Measurements from ENCODE around the gene DPP8.

Gene DPP8

GRCh38 chr15:65409036-65409631 lies 108.4 kb downstream of the DPP8 start:
- in situ Hi-C loops (cut with HindIII; ENCODE audit: low sequenced_read_pairs), result no loop called here
- DNase-seq (ENCODE audit: low read depth), result peak; percentile 100
- no peak overlapping the region for H3K4me3 ChIP-seq (ENCODE audit: low read depth, low read length)
- TF ChIP-seq, protein P1, sequence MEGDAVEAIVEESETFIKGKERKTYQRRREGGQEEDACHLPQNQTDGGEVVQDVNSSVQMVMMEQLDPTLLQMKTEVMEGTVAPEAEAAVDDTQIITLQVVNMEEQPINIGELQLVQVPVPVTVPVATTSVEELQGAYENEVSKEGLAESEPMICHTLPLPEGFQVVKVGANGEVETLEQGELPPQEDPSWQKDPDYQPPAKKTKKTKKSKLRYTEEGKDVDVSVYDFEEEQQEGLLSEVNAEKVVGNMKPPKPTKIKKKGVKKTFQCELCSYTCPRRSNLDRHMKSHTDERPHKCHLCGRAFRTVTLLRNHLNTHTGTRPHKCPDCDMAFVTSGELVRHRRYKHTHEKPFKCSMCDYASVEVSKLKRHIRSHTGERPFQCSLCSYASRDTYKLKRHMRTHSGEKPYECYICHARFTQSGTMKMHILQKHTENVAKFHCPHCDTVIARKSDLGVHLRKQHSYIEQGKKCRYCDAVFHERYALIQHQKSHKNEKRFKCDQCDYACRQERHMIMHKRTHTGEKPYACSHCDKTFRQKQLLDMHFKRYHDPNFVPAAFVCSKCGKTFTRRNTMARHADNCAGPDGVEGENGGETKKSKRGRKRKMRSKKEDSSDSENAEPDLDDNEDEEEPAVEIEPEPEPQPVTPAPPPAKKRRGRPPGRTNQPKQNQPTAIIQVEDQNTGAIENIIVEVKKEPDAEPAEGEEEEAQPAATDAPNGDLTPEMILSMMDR (IDR thresholded peaks at IDR 0.05; ENCODE audit: low read depth, low read length, missing control alignments), result no peak

DNA sequence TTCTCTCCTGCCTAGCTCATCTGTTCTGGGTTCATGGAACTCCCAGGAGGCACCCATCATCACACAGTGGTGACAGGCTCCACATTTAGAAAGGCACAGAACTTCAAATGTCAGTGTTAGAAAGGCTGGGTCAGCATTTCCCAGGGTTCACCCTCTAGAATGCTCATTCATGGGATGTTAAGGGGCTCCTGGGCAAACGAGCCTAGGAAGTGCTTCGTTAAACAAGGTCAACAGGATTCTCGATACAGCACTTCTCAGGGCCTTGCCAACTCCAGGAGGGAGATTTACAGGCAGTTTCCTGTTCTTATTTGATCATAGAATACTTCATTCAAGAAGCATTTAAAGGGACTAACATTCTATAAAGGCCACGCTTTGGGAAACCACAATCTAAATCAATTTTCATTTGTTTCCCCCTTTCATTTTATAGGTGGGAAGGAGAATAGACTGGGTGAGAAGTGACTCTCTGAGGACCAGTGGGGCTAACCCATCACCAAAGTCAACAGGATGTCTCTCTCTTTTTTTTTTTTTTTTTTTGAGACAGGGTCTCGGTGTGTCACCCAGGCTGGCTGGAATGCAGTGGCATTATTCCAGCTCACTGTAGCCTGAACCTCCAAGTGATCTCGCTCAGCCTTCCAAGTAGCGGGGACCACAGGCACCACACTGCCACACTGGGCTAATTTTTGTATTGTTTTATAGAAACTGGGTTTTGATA lies 109.0 kb downstream of the DPP8 start:
- DNase-seq (ENCODE audit: low read depth), result peak; percentile 58
- TF ChIP-seq, protein P1 (IDR thresholded peaks at IDR 0.05; ENCODE audit: low read depth, low read length, missing control alignments), result no peak
- in situ Hi-C loops (cut with HindIII; ENCODE audit: low sequenced_read_pairs), result no loop called here
- no peak overlapping the region for H3K4me3 ChIP-seq (ENCODE audit: low read depth, low read length)

- no peak for DNase-seq (ENCODE audit: low read depth)
- TF ChIP-seq, protein P1 (IDR thresholded peaks at IDR 0.05; ENCODE audit: low read depth, low read length, missing control alignments), result no peak
- H3K4me3 ChIP-seq (ENCODE audit: low read depth, low read length), result no peak overlapping the region
- in situ Hi-C loops (cut with HindIII; ENCODE audit: low sequenced_read_pairs), result no loop called here
Measured at GRCh38 chr15:65406424-65407000, 111.0 kb downstream of the DPP8 start.

DNA sequence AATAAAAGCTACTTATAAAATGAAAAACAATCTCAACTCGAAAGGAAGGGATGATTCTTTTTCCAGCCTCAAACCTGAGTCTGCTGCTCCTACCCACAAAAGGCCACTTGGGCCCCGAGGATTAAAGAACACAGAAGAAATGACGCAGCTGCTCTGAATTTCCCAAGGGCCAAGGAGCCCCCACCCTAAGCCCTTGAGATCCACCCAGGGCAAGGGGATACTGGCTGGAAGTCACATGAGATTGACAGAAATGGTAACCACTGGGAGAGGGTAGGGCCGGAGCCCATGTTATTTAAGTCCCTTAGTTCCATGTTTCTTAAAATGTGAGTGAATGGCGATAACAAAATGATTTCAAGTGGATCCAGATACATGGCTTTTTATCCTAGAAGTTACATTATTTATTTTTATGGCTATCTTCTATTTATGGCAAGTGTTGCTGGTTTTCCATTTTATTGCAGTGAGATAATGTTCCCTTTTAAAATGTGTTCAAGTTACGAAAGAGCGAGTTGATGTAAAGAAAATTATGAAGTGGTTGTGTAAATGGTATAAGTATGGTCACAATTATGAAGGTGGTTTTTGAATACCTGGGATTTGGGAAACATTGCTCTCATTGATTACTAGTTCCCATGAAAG lies 111.6 kb downstream of the DPP8 start:
- in situ Hi-C loops (cut with HindIII; ENCODE audit: low sequenced_read_pairs), result no loop called here
- DNase-seq (ENCODE audit: low read depth), result no peak
- no peak overlapping the region for H3K4me3 ChIP-seq (ENCODE audit: low read depth, low read length)
- TF ChIP-seq, protein P1 (IDR thresholded peaks at IDR 0.05; ENCODE audit: low read depth, low read length, missing control alignments), result no peak

DNA sequence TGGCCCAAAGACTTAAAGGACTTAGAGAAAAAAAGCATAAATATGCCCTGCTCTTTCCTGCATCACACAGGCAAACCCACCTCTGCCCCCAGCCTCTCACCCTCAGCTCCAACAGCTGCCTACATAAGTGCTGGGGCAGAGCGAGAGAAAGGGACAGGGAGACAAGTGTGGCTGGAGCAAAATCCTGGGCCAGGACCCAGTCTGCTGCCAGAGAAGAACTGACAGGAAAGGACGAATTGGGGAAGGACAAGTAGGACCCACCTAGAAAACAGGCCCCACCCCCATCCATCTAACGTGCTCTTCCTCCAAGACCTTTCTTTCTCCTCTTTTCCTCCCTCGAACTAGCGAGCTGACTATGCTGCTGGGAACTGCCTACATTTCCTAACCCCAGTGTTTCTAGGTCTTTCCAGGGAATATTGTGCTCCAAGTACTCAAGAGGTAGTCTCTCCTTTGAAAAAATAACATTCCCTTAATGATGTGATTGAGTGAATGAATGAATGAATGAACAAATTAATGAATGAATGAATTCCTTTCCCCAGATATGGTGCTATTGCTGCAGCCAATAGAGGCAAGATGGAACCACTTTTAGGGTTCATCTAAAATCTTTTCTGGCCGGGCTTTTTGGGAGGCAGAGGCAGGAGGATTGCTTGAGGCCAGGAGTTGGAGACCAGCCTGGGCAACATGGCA lies 113.2 kb downstream of the DPP8 start:
- in situ Hi-C loops (cut with HindIII; ENCODE audit: low sequenced_read_pairs), result no loop called here
- H3K4me3 ChIP-seq (ENCODE audit: low read depth, low read length), result no peak overlapping the region
- TF ChIP-seq, protein P1 (IDR thresholded peaks at IDR 0.05; ENCODE audit: low read depth, low read length, missing control alignments), result no peak
- no peak for DNase-seq (ENCODE audit: low read depth)

GRCh38 chr15:65402961-65403360 lies 114.5 kb downstream of the DPP8 start:
- TF ChIP-seq, protein P1 (IDR thresholded peaks at IDR 0.05; ENCODE audit: low read depth, low read length, missing control alignments), result no peak
- DNase-seq (ENCODE audit: low read depth), result no peak
- H3K4me3 ChIP-seq (ENCODE audit: low read depth, low read length), result no peak overlapping the region
- in situ Hi-C loops (cut with HindIII; ENCODE audit: low sequenced_read_pairs), result no loop called here

All from astrocyte of the cerebellum (primary cell).